Small intestine (tissue), 7 donors: ENCODE measurements around the gene FAM98C. TPM values are rescaled to one million over a fixed set of nuclear protein-coding genes. Genes with fewer than 3 reads are reported as not detected.
A peak's percentile ranks its signal among the peaks of the same experiment; 100 is the strongest.

Source experiments
- DNase-seq, 2 donors: peaks; one replicate each; pipeline versions ENCODE4 v3.0.0 to v3.0.0-alpha.2; 2013
- FAIRE-seq: peaks from 2 replicates; lab custom pipeline; 2012; peaks lifted over from hg19 to GRCh38; lab: Jason Lieb, UNC
- H3K27ac ChIP-seq, 3 donors: one replicate each; pipeline ENCODE4 v1.5.1; 2013; ENCODE audit warnings: low read length in 2 of 3, mild to moderate bottlenecking in 2 of 3, control low read depth in 1 of 3, inconsistent platforms in 1 of 3, low read depth in 1 of 3, moderate library complexity in 1 of 3
- H3K27me3 ChIP-seq, 3 donors: one replicate each; pipeline ENCODE4 v1.6.1; 2013; ENCODE audit warnings: low read length in 3 of 3, inconsistent platforms in 1 of 3; ENCODE audit not compliant: control insufficient read depth in 3 of 3, insufficient read depth in 3 of 3
- H3K36me3 ChIP-seq, 3 donors: one replicate each; pipeline ENCODE4 v1.6.1; 2013; ENCODE audit warnings: low read length in 3 of 3, inconsistent platforms in 1 of 3, low read depth in 1 of 3, mild to moderate bottlenecking in 1 of 3, moderate library complexity in 1 of 3; ENCODE audit not compliant: control insufficient read depth in 3 of 3, insufficient read depth in 2 of 3
- H3K4me1 ChIP-seq, 3 donors: one replicate each; pipeline ENCODE4 v1.6.1; 2013; ENCODE audit warnings: low read length in 2 of 3, inconsistent platforms in 1 of 3, low read depth in 1 of 3, mild to moderate bottlenecking in 1 of 3, moderate library complexity in 1 of 3; ENCODE audit not compliant: control insufficient read depth in 3 of 3, insufficient read depth in 2 of 3
- H3K4me3 ChIP-seq, 3 donors: one replicate each; pipeline ENCODE4 v1.5.1; 2013; ENCODE audit warnings: low read length in 3 of 3, control low read depth in 1 of 3, inconsistent platforms in 1 of 3, low read depth in 1 of 3, mild to moderate bottlenecking in 1 of 3, moderate library complexity in 1 of 3
- H3K9me3 ChIP-seq, 2 donors: one replicate each; pipeline ENCODE4 v1.6.1; 2013; ENCODE audit warnings: low read depth in 1 of 2, low read length in 1 of 2; ENCODE audit not compliant: control insufficient read depth in 2 of 2, insufficient read depth in 1 of 2
- WGBS, 3 donors: extraction: QIAGEN DNeasy Blood & Tissue Kit; methylation state at CpG; one replicate each; pipeline ENCODE4 v1.1.7; 2013; 5-methylcytosine and 5-hydroxymethylcytosine counted together
- polyA plus RNA-seq, 4 donors: library from polyadenylated mRNA; stranded (reverse) in 3 of 4; unstranded in 1 of 4; fragments of 200-250 nt in 3 of 4; fragments of 120-200 nt in 1 of 4; gene quantifications; one replicate each; pipeline versions ENCODE4 v1.2.1 to v1.2.3, GENCODE V29; 2013
- donor health status: healthy with polysubstance abuse.
- donor health status: control.
- donor health status: control.
- donor health status: Bipolar disorder and iron deficiency.
- donor health status: healthy.

Gene FAM98C
- polyA plus RNA-seq, 4 donors, result 23.6 to 47.2 (median 38.6) TPM

- Histone ChIP-seq H3K9me3 (no peaks in the 10 kb centered on the region), H3K4me1 (peaks cover 2 to 25% (median 6%) of the 10 kb centered on the region in 3 donors), H3K36me3 (peaks cover 14 to 71% (median 27%) of the 10 kb centered on the region in 3 donors), H3K4me3 (no peak overlapping the region), H3K27ac (no peak overlapping the region), H3K27me3 (peaks cover 0 to 31% (median 0%) of the 10 kb centered on the region in 3 donors)
- 88 to 100% (median 99%) methylated on average over 2 of the region's 2 CpGs for WGBS, 3 donors
- no peak for DNase-seq
- FAIRE-seq, result no peak
Observed at GRCh38 chr19:38383743-38384142, 19.1 kb upstream of the FAM98C start.

DNA sequence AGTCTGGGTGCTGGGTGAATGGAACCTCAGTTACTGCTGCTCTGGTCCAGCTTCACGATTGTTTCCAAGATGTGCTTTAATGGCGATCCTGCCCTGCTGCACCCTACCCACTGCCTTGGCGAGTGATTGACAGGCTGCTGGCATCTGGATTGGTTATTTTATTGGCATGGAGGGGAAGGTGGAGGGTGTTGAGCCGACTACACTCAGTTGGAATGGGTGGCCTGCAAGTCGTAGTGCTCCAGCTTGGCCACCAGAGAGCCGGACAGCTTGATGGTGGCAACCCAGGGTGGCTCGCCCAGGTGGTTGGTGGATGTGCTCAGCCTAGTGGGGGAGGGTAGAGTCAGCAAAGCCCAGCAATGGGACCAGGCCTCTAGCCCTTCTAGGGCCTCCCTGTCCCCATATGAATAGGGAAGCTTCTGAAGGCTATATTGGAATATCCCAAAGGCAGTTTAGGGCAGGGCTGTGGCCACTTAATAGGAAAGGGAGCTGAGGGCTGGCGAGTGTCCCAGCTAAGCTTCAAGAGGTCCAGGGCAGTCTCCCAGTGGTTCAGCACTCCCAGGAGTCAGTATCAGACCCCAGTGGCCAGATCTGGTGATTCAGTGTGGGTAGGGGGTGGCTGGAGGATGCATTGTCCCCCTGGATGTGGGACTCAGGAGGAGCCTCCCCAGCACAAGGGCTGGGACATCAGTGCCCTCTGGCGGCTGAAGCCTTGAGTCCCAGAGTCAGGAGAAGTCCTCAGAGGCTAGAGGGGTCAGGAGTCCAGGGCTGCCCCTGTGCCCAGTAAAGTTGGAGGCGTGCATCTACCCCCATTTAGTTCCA is 18.5 kb upstream of the FAM98C start:
- FAIRE-seq (no peak), DNase-seq (peak; percentile 33 to 48)
- H3K9me3 ChIP-seq, result no peaks in the 10 kb centered on the region
- peaks cover 12 to 65% (median 22%) of the 10 kb centered on the region in 3 donors for H3K36me3 ChIP-seq
- 78 to 86% (median 79%) methylated on average over 10 of the region's 10 CpGs for WGBS, 3 donors
- no peak overlapping the region for H3K4me3 ChIP-seq
- H3K27ac ChIP-seq, result no peak overlapping the region
- H3K27me3 ChIP-seq, result peaks cover 0 to 38% (median 0%) of the 10 kb centered on the region in 3 donors
- H3K4me1 ChIP-seq, result peaks cover 2 to 31% (median 12%) of the 10 kb centered on the region in 3 donors

DNA sequence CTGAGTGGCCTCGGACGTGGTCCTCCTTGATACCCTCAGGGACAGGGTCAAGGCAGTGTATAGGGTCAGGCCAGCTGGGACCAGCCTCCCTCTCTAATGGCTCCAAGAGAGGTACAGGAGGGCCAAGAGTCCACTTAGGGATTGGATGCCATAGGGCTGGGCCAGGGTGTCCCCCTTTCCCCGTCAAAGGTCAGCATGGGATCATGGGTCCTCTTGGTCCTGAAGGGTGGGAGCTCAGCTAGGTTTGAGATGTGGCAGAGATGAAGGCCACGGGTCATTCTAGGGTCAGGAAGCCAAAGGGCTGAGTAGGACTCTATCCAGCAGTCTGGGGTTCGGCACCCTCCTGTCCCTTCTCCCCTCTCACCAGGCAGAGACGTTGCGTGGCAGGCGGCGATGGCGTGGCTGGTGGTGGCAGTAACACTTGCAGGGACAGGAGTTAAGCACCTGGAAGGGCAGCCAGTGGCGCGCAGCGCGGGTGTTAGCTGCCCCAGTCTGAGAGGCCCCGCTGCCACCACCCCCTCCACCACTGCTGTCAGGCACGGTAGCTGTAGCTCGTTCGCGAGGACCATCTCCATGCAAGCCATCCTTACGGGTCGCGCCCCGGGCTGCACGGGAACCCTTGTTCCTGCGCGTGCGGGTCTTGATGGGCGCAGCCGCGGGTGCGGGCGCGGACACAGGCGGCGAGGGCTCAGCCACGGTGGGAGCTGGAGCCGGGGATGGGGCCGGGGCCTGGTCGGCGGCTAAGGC is 17.7 kb upstream of the FAM98C start:
- peak overlapping the region in 1 of 3 donors; percentile 64 for H3K4me3 ChIP-seq
- H3K36me3 ChIP-seq, result peaks cover 12 to 57% (median 21%) of the 10 kb centered on the region in 3 donors
- no peak overlapping the region for H3K27ac ChIP-seq
- H3K27me3 ChIP-seq, result peaks cover 0 to 46% (median 0%) of the 10 kb centered on the region in 3 donors
- no peak for DNase-seq
- FAIRE-seq, result no peak
- peaks cover 2 to 31% (median 12%) of the 10 kb centered on the region in 3 donors for H3K4me1 ChIP-seq
- no peaks in the 10 kb centered on the region for H3K9me3 ChIP-seq
- 78 to 87% (median 87%) methylated on average over 35 to 40 of the region's 40 CpGs for WGBS, 3 donors

GRCh38 chr19:38385804-38386257 is 17.1 kb upstream of the FAM98C start:
- DNase-seq (peak in 1 of 2 donors; percentile 28), FAIRE-seq (no peak)
- Histone ChIP-seq H3K4me1 (peaks cover 2 to 31% (median 12%) of the 10 kb centered on the region in 3 donors), H3K9me3 (no peaks in the 10 kb centered on the region), H3K4me3 (peak overlapping the region in 2 of 3 donors; percentile 42 to 64), H3K36me3 (peaks cover 11 to 51% (median 17%) of the 10 kb centered on the region in 3 donors), H3K27me3 (peaks cover 0 to 48% (median 0%) of the 10 kb centered on the region in 3 donors), H3K27ac (peak overlapping the region in 1 of 3 donors; percentile 19)
- WGBS, 3 donors, result 56 to 81% (median 58%) methylated on average over 38 to 40 of the region's 40 CpGs

- peaks cover 2 to 31% (median 12%) of the 10 kb centered on the region in 3 donors for H3K4me1 ChIP-seq
- 36 to 46% (median 45%) methylated on average over 53 to 61 of the region's 61 CpGs for WGBS, 3 donors
- FAIRE-seq, result no peak
- peak in 1 of 2 donors; percentile 42 for DNase-seq
- H3K27me3 ChIP-seq, result peaks cover 0 to 48% (median 0%) of the 10 kb centered on the region in 3 donors
- no peaks in the 10 kb centered on the region for H3K9me3 ChIP-seq
- peak overlapping the region in 2 of 3 donors; percentile 42 to 64 for H3K4me3 ChIP-seq
- H3K27ac ChIP-seq, result peak overlapping the region in 2 of 3 donors; percentile 88 to 89
- H3K36me3 ChIP-seq, result peaks cover 9 to 45% (median 12%) of the 10 kb centered on the region in 3 donors
Observed at GRCh38 chr19:38386300-38386970, 16.5 kb upstream of the FAM98C start.

- DNase-seq, result peak in 1 of 2 donors; percentile 92
- no peaks in the 10 kb centered on the region for H3K9me3 ChIP-seq
- H3K4me1 ChIP-seq, result peaks cover 2 to 34% (median 12%) of the 10 kb centered on the region in 3 donors
- H3K4me3 ChIP-seq, result peak overlapping the region; percentile 31 to 64 (median 42)
- FAIRE-seq, result no peak
- WGBS, 3 donors, result 4 to 12% (median 10%) methylated on average over 30 to 36 of the region's 36 CpGs
- peak overlapping the region; percentile 17 to 89 (median 88) for H3K27ac ChIP-seq
- peaks cover 6 to 38% (median 9%) of the 10 kb centered on the region in 3 donors for H3K36me3 ChIP-seq
- H3K27me3 ChIP-seq, result peaks cover 0 to 52% (median 0%) of the 10 kb centered on the region in 3 donors
Observed at GRCh38 chr19:38386971-38387549, 15.8 kb upstream of the FAM98C start.

GRCh38 chr19:38387550-38388348 is 15.1 kb upstream of the FAM98C start, which contains the start of gene GGN:
GGN (minus strand) TSS chr19:38388034; CDS start chr19:38387261, 773 bp downstream.
- no peak for FAIRE-seq
- Histone ChIP-seq H3K4me3 (peak within 1 kb of the TSS; percentile 31 to 64 (median 42)), H3K36me3 (peaks cover 2 to 33% (median 6%) of the 10 kb centered on the region in 3 donors), H3K27me3 (peaks cover 0 to 54% (median 0%) of the 10 kb centered on the region in 3 donors), H3K9me3 (no peaks in the 10 kb centered on the region), H3K4me1 (peaks cover 2 to 40% (median 12%) of the 10 kb centered on the region in 3 donors), H3K27ac (peak within 1 kb of the TSS; percentile 73 to 89 (median 88))
- 1 to 2% (median 1%) methylated on average over 46 to 51 of the region's 51 CpGs for WGBS, 3 donors
- peak; percentile 93 to 94 for DNase-seq
